Fibroblast of villous mesenchyme (primary cell): ENCODE measurements around the gene PCDHGA1. TPM values are rescaled to one million over a fixed set of nuclear protein-coding genes. Genes with fewer than 3 reads are reported as not detected.
"Not testable (repeated sequence)": the region's sequence is repeated elsewhere in the genome, so short reads cannot be mapped to it uniquely, and the experiment has no call there.

Experiments
- DNase-seq: peaks from one replicate; pipeline ENCODE4 v3.0.0-alpha.2; 2010; ENCODE audit warnings: low read depth
- H3K4me3 ChIP-seq: 2 replicates; pipeline ENCODE4 v1.5.1; 2011; ENCODE audit warnings: low read depth, mild to moderate bottlenecking, low read length
- CTCF ChIP-seq: IDR thresholded peaks from 2 replicates; pipeline ENCODE4 v1.5.1; 2012; ENCODE audit warnings: low read depth, mild to moderate bottlenecking, low read length; ENCODE audit not compliant: insufficient read depth
- total RNA-seq: library from RNA; depleted of rRNA; stranded (reverse); fragments of >200 nt; gene quantifications from 2 replicates; pipeline ENCODE4 v1.2.3, GENCODE V29; 2012

Gene PCDHGA1
- total RNA-seq, 1 donor: 0.86 TPM

- H3K4me3 ChIP-seq: no peak overlapping the region
- DNase-seq: no peak
- no peak for TF ChIP-seq CTCF
These were observed 63.0 kb downstream of the PCDHGA1 start for GRCh38 chr5:141393267-141393666.

GRCh38 chr5:141394401-141395187 lies 64.3 kb downstream of the PCDHGA1 start:
- not testable (repeated sequence) for DNase-seq, H3K4me3 ChIP-seq

GRCh38 chr5:141397756-141398551 lies 67.6 kb downstream of the PCDHGA1 start, which contains the start of gene PCDHGB5:
Gene PCDHGB5, plus strand, starts transcription at chr5:141397947. Its CDS starts 181 bp downstream, at chr5:141398128.
- DNase-seq: peak; percentile 57
- peak within 1 kb of the TSS; percentile 54 for H3K4me3 ChIP-seq
- peak; percentile 68 for TF ChIP-seq CTCF

GRCh38 chr5:141398608-141399007 lies 68.3 kb downstream of the PCDHGA1 start:
- no peak for DNase-seq
- H3K4me3 ChIP-seq: peak overlapping the region; percentile 3
- TF ChIP-seq CTCF: no peak

- no peak overlapping the region for H3K4me3 ChIP-seq
- no peak for DNase-seq
- TF ChIP-seq CTCF: no peak
These were observed 69.4 kb downstream of the PCDHGA1 start for GRCh38 chr5:141399555-141400258.

GRCh38 chr5:141402553-141403243 lies 72.4 kb downstream of the PCDHGA1 start, which contains the start of gene PCDHGA9:
Gene PCDHGA9, plus strand, starts transcription at chr5:141402778. Its CDS starts 175 bp downstream, at chr5:141402953.
- peak; percentile 42 for TF ChIP-seq CTCF
- peak within 1 kb of the TSS; percentile 43 for H3K4me3 ChIP-seq
- peak; percentile 37 for DNase-seq
